Ovary (tissue), 3 donors: Measurements from ENCODE around the gene CCL4.

Experiments
- CTCF ChIP-seq, 3 donors: fragments of 450-650 bp in 2 of 3; fragments of 200-600 bp in 1 of 3; IDR thresholded peaks; one replicate each; pipeline versions ENCODE4 v1.5.1 to v1.8.0; 2016 to 2022; ENCODE audit warnings: antibody characterized with exemption in 3 of 3, mild to moderate bottlenecking in 1 of 3
- POLR2A ChIP-seq: fragments of 450-650 bp; IDR thresholded peaks from one replicate; pipeline ENCODE4 v1.6.1; 2017; ENCODE audit warnings: antibody characterized with exemption, mild to moderate bottlenecking, moderate library complexity
- donor health status: DM: no; HTN: no; CAD: no.

GRCh38 chr17:36107660-36108059 lies 4.0 kb downstream of the CCL4 start:
- TF ChIP-seq POLR2A: no peak
- no peak for TF ChIP-seq CTCF (IDR thresholded peaks at IDR 0.05)
